Fibroblast of skin of scalp (primary cell): ENCODE data around the gene PARP12.

Source experiments
- DNase-seq: peaks from one replicate; pipeline ENCODE4 v3.0.0-alpha.2; 2013

The PARP12 gene

DNA sequence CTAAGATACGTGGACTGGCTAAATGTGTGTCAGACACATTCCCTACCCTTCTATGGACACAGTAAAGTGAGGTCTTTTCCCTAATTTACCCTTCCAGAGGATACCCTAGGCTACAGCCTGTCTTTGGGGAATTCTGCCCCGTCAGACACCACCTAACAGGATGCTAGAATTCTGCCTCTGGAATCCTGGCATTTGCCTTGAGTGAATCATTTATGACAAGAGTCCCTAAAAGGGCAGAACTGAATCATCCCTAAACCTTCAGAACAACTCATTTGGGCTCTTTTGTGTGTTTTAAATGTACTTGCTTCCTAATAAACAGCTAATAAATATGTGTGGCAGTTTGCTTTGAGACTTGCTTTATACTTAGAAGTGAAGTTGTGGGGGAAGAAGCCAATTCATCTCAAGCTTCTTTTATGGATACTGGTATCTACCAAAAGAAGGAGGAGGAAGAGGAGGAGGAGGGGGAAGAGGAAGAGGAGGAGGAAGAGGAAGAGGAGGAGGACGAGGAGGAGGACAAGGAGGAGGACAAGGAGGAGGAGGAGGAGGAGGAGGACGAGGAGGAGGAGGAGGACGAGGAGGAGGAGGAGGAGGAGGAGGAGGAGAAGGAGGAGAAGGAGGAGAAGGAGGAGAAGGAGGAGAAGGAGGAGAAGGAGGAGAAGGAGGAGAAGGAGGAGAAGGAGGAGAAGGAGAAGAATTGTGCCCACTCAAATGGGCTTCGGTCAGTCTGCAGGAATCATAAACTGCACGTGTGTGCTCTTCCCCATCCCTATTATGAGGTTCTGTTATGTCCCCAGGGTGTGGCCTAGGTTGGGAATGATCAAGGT is 27.1 kb downstream of the PARP12 start:
- DNase-seq = peak; percentile 87

DNA sequence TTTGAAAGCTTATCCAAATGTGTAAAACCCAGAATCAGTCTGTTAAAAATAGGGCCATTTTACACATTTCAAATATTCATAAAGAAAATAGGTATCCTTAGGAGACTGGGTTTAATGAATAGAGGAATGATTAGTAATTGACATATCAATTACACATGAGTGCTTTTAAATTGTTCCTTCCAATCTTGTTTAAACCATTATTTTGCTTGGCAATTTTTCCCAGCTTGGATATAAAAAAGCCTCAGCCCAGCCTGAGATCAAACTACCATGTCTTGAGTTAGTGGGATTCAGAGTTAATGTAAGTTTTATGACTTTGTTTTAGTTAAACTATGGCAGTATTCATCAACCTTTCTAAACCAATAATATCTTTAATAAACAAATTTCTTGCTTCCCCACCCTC is 28.3 kb downstream of the PARP12 start:
- DNase-seq = no peak

DNA sequence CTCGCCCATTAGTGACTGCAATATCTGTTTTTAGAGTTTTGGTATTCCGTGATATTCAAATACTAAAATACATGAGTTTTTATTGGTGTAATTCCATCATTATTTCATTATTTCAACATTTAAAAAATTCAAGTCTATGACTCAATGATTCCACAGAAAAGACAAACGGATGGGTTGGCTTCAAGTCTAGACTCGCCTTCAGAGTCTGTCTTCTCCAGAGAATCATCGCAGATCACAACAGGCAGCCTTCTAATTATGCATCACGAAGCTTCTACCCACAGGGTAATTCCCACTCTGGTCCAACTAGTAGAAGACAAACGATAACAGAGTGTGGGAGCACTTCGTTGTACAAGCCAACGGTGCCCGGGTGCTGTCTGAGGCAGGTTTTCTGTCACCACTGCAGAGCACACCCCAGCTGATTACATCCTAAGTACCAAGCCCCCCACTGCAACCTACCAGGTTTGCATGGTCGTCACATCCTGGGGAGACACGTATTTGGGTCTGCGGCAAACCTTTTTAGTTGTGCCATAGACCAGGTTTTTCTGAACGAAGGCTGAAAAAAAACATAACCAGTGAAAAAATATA is 28.9 kb downstream of the PARP12 start:
- peak; percentile 26 for DNase-seq

DNA sequence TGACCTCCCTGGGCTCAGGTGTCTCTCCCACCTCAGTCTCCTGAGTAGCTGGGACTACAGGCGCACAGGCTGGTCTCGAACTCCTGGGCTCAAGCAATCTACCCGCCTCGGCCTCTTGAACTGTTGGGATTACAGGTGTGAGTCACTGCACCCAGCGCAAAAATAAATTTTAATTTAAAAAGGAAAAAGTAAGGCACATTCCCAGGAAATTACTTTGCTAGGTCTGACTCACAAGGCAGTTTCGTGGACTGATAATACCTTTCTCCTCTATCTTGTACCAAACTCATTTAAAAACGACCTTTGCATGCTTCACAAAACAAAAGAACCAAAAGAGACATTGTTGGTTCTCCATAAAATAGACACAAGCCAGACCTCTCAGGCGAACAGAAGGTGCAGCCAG is 29.7 kb downstream of the PARP12 start:
- DNase-seq = no peak

DNA sequence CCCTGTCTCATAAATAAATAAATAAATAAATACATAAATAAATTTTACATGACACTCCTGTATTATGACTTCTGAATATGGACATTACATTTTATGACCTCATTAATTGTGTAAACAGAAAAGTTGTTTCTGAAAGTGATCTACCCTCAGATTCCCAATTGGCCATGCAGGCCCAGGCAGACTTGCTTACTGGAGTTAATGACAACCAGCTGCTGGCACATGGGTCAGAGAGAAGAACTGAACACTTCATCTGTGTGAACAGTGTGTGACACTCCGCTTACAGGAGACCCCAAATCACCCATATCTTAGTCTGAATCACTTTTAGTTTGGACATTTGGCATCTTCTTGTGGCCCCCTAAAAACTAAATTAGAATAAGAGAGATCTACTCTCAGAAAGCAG is 31.4 kb downstream of the PARP12 start:
- peak; percentile 24 for DNase-seq

DNA sequence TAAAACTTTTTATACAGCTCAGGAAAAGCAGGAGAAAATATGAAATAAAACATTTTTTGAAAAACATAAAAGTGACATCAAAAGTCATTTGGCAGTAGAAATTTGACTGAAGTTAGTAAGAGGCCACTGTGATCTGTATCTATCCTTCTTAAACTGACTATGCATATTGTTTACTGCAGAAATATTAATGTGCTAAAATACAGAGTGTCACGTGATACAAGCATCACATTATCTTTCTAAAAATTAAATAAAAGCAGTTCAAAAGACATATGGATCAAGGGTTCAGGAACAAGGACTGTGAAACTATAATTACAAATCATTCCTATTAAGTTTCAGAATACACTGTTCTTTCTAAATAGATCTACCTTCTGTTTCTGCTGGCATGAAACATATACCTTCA is 33.7 kb downstream of the PARP12 start:
- no peak for DNase-seq

DNA sequence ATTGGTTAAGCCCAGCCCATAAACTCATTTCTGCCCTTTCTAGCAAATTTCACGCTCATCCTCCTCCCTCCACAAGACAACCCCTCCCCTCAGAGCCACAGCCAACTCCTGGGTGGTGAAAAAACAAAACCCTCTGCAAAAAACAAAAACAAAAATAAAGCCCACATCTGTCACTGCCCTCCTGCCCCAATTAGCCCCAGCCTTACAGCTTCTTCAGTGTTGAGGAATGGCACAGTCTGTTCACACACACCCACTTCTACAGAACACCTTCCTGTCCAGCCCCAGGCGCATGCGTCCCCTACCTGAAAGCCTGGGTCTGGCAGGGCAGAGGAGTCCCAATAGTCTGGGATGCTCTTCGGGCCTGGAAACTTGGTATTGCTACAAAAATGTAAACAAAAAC is 34.4 kb downstream of the PARP12 start:
- DNase-seq = no peak

GRCh38 chr7:140027858-140028257 is 34.9 kb downstream of the PARP12 start:
- DNase-seq = no peak

GRCh38 chr7:140026935-140027334 is 35.8 kb downstream of the PARP12 start:
- DNase-seq = no peak

DNA sequence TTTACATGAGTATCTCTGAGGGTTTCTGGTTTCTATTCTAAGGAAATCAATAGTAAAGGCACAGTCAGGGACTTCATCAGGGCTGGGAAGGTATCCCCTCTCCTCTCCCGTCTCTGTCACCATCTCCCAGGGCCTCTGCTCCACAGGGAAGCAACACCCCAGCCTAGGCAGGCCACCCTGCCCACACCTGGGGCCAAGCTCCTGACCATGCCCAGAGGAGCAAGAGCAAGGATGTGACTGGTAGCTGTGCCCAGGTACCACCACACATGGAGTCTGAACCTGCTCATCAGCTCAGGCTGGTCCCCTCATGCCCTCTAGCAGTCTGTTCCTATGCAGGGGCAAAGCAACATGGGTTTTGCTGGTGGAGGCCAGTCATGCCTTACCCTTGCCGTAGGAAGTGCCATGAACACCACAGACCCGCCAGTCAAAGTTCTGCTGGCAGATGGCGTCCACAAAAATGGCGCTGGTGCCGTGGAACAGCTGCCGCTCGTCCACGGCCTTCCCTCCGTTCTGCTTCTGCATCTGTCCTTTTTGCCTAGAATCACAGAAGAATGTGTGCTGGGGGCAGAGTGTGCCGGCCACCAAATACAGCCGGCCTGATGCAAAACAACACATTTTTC is 36.8 kb downstream of the PARP12 start:
- no peak for DNase-seq

- no peak for DNase-seq
Observed at GRCh38 chr7:140025241-140025640, 37.5 kb downstream of the PARP12 start.

- DNase-seq = no peak
Observed at GRCh38 chr7:140024585-140024984, 38.2 kb downstream of the PARP12 start.

DNA sequence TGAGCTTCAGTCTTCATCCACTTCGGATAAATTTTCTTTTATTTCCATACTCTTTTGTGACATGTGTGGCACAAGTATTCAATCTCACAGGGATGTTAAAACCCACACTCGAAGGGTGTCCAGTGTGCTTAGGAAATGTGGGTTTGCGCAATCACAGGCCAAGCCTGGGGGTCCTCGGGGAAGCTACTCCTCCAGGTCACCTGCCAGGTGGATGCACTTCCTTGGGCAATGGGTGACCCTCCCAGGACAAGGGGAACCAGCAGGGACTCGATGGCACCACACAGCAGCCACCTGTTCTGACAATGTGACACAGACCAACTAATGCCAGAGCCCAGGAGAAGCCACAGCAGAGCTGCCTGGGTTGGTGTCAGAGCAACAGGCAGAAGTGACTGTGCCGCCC is 39.0 kb downstream of the PARP12 start:
- no peak for DNase-seq

GRCh38 chr7:140022582-140023211 is 40.1 kb downstream of the PARP12 start:
- DNase-seq = peak; percentile 18

- no peak for DNase-seq
Observed at GRCh38 chr7:140021603-140022002, 41.1 kb downstream of the PARP12 start.

DNA sequence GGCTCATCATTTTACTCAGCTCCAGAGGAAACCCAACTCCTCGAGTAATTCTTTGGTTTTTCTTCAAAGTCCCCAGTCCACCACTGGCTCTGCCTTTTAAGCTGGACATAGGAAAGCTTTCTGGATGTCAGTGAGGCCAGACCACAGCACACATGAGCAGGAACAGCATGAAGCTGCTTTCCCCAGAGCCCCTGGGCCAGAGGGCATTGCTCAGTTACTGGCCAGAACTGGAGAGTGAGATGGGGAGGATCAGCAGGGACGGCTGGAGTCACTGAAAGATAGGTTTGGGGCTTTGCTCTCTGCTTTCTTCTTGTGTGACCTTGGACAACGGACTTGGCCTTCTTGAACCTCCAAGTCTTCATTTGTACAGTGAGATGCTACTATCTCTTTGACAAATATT is 43.1 kb downstream of the PARP12 start:
- no peak for DNase-seq

- no peak for DNase-seq
Observed at GRCh38 chr7:140019172-140019571, 43.6 kb downstream of the PARP12 start.

DNA sequence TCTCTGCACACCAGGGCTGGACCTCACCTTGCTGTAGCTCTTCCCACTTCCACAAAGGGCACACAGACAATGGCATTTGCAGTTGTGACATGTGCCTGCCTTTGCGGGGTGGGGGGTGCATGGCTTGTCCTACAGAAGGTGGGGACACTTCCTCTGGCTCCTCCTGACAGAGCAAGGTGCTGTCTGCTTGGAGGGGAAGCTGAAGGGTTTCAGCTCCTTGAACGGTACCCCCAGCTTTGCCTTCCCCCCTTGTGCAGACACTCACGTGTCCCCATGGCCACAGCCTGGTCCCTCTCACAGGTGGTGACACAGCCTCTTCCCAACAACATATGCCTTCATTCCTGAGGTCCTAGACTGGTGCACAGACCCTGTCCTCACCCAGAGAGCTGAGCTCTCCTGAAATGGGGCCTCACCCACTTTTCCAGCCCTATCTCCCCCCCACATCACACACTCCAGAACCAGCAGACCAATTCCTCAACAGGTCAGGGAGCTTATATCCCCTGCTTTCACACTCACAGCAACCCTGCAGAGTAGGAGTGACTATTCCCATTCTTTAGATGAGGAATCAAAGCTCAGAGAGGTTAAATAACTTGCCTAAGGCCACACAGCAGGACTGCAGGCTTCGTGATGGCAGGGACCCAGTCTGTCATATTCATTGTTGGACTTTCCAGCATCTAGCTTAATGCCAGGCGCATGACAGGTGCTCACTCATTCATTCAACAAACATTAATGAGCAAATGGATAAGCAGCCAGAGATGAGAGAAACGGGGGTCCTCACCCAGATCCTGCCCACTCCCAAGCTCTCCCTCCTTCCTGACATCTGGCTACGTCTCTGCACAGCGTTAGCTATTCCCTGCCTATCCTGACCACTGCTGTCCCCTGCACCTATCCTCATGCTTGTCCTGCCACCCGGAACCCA is 44.4 kb downstream of the PARP12 start:
- DNase-seq = no peak

DNA sequence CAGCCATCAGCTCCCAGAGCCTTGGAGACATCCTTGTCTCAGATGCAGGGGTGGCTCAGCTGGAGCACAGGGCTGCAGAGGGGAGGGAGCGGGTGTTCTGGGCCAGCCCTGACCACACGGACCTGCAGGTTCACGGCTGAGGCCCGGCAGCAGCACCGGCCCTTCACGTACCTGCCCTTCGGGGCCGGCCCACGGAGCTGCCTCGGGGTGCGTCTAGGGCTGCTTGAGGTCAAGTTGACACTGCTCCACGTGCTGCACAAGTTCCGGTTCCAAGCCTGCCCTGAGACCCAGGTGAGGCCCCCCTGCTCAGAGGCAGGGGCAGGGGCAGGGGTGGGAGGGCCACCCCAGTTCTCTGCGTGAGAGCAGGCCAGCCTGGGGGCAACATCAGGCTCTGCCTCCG is 45.2 kb downstream of the PARP12 start:
- no peak for DNase-seq

GRCh38 chr7:140017034-140017433 is 45.7 kb downstream of the PARP12 start:
- no peak for DNase-seq

DNA sequence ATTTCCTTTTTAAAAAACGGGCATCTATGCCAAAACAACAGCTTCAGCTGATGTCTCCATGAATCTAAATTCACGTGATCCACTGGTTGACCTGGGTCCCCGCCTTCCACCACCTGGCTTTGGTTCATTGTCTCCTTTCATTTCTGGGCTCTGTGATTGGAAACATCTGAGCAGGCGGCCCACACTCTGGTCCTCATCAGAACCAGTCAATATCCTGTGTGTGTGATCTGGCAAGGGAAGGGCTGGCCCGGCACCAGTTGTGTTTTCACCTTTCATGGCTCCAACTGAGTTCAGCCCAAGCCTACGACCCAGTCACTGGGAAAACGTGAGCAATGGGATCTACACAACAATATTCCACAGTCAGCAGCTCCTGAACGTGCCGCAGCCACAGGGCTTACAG is 46.2 kb downstream of the PARP12 start:
- DNase-seq = no peak

DNA sequence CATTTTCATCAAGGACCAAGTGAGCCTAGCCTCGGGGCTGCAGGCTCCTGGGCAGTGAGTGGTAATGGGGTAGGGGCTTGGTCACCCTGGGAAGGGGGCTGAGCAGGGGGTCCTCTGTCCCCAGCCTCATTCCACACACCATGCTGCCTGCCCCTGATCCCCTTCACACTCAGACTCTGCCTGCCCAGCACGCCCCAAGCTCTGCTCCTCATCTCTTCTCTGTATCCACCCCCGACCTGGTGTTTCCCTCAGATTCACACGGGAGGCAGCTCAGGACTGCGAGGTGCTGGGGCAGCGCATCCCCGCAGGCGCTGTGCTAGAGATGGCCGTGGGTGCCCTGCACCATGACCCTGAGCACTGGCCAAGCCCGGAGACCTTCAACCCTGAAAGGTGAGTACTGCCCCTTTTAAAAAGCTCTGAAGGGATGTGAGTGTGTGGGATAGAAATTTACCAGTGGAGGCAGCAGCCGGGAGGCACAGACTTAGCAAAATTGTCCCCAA is 47.2 kb downstream of the PARP12 start:
- DNase-seq = no peak
